Neutrophil (primary cell): ENCODE results near the gene TWF2.

Experiments
- H3K27ac ChIP-seq: fragments of 200-600 bp; sonication (generic); 2 replicates; pipeline ENCODE4 v1.5.1; 2016; ENCODE audit warnings: mild to moderate bottlenecking, moderate library complexity
- H3K27me3 ChIP-seq: fragments of 200-600 bp; sonication (generic); 2 replicates; pipeline ENCODE4 v1.6.0; 2016; ENCODE audit warnings: mild to moderate bottlenecking
- H3K36me3 ChIP-seq: fragments of 200-600 bp; sonication (generic); 2 replicates; pipeline ENCODE4 v1.5.1; 2017
- H3K4me1 ChIP-seq, 2 experiments: fragments of 200-600 bp in 1 of 2; sonication (generic) in 1 of 2; 1 replicate in 1 of 2; 2 replicates in 1 of 2; pipeline versions ENCODE4 v1.5.1 to v1.6.1; 2013 to 2016; ENCODE audit warnings: low read depth in 1 of 2, low read length in 1 of 2, mild to moderate bottlenecking in 1 of 2, moderate library complexity in 1 of 2; ENCODE audit not compliant: control insufficient read depth in 1 of 2, insufficient read depth in 1 of 2
- H3K4me3 ChIP-seq, 2 experiments: fragments of 200-600 bp in 1 of 2; sonication (generic) in 1 of 2; 1 replicate in 1 of 2; 2 replicates in 1 of 2; pipeline ENCODE4 v1.5.1; 2013 to 2016; ENCODE audit warnings: low read depth in 1 of 2, low read length in 1 of 2, mild to moderate bottlenecking in 1 of 2, moderate library complexity in 1 of 2
- H3K9me3 ChIP-seq: fragments of 200-600 bp; sonication (generic); 2 replicates; pipeline ENCODE4 v1.5.1; 2016
- TF ChIP-seq, protein P1 (sequence below): fragments of 200-600 bp; sonication (generic); IDR thresholded peaks from 2 replicates; pipeline ENCODE4 v1.5.1; 2016; ENCODE audit warnings: antibody characterized with exemption

The TWF2 gene

DNA sequence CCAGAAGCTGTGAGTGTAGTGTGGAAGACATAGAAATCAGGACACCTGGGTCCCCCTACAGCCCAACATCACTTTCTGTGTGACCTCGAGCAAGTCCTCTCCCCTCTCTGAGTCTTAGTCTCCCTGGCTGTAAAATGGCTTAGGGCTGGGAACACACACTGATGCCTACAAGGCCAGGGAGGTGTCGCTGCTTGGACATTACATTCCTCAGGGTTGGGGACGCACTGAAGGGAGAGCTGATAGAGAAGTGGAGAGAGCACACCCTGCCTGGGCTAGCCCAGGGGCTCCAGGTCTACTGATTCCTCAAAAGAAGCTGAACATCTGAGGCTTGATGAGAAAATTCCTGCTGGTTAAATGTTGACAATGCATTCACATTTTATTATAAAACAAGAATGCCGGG, 47.3 kb downstream of the TWF2 start:
- peaks cover 41 to 46% of the 10 kb centered on the region in 2 experiments for H3K4me1 ChIP-seq
- H3K27me3 ChIP-seq: no peaks in the 10 kb centered on the region
- no peaks in the 10 kb centered on the region for H3K36me3 ChIP-seq
- H3K9me3 ChIP-seq: no peaks in the 10 kb centered on the region
- H3K4me3 ChIP-seq: no peak overlapping the region
- H3K27ac ChIP-seq: no peak overlapping the region
- TF ChIP-seq, protein P1, sequence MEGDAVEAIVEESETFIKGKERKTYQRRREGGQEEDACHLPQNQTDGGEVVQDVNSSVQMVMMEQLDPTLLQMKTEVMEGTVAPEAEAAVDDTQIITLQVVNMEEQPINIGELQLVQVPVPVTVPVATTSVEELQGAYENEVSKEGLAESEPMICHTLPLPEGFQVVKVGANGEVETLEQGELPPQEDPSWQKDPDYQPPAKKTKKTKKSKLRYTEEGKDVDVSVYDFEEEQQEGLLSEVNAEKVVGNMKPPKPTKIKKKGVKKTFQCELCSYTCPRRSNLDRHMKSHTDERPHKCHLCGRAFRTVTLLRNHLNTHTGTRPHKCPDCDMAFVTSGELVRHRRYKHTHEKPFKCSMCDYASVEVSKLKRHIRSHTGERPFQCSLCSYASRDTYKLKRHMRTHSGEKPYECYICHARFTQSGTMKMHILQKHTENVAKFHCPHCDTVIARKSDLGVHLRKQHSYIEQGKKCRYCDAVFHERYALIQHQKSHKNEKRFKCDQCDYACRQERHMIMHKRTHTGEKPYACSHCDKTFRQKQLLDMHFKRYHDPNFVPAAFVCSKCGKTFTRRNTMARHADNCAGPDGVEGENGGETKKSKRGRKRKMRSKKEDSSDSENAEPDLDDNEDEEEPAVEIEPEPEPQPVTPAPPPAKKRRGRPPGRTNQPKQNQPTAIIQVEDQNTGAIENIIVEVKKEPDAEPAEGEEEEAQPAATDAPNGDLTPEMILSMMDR: no peak

- Histone ChIP-seq H3K27ac (peak overlapping the region; percentile 71), H3K9me3 (no peaks in the 10 kb centered on the region), H3K36me3 (no peaks in the 10 kb centered on the region), H3K27me3 (no peaks in the 10 kb centered on the region), H3K4me3 (no peak overlapping the region), H3K4me1 (peaks cover 41 to 46% of the 10 kb centered on the region in 2 experiments)
- TF ChIP-seq, protein P1: no peak
These were observed 48.5 kb downstream of the TWF2 start for GRCh38 chr3:52190294-52191074.

GRCh38 chr3:52188556-52188955, 50.4 kb downstream of the TWF2 start:
- Histone ChIP-seq H3K27ac (peak overlapping the region; percentile 71), H3K9me3 (no peaks in the 10 kb centered on the region), H3K4me1 (peaks cover 51 to 53% of the 10 kb centered on the region in 2 experiments), H3K4me3 (no peak overlapping the region), H3K27me3 (no peaks in the 10 kb centered on the region), H3K36me3 (no peaks in the 10 kb centered on the region)
- TF ChIP-seq, protein P1: no peak

GRCh38 chr3:52186729-52187128, 52.2 kb downstream of the TWF2 start:
- Histone ChIP-seq H3K4me3 (no peak overlapping the region), H3K9me3 (no peaks in the 10 kb centered on the region), H3K36me3 (no peaks in the 10 kb centered on the region), H3K27me3 (no peaks in the 10 kb centered on the region), H3K27ac (peak overlapping the region; percentile 66), H3K4me1 (peaks cover 53 to 58% of the 10 kb centered on the region in 2 experiments)
- TF ChIP-seq, protein P1: no peak

DNA sequence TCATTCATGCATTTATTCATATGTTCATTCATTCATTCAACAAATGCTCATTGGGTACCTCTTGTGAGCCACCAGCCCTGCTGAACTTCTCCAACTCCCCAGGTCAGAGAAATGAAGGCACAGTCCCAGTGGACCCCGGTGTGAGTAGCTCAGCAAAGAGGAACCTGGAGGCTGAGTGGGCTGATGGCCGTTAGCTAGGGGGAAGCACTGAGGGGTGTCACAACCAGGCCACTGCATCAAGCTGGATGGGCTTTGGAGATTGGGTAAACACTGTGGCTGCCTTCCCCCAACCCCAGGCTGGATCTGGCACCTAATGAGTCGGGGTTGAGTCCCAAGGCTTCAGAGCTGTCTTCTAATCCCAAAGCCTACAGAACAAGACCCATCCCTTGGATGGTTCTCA, 53.1 kb downstream of the TWF2 start:
- H3K9me3 ChIP-seq: no peaks in the 10 kb centered on the region
- TF ChIP-seq, protein P1: no peak
- peak overlapping the region; percentile 66 for H3K27ac ChIP-seq
- peaks cover 53 to 61% of the 10 kb centered on the region in 2 experiments for H3K4me1 ChIP-seq
- no peaks in the 10 kb centered on the region for H3K27me3 ChIP-seq
- no peak overlapping the region for H3K4me3 ChIP-seq
- no peaks in the 10 kb centered on the region for H3K36me3 ChIP-seq
